Airway epithelial cell (primary cell): ENCODE measurements around the gene PPARD. TPM values are rescaled to one million over a fixed set of nuclear protein-coding genes. Genes with fewer than 3 reads are reported as not detected.

Experiments used
- total RNA-seq: library from RNA; depleted of rRNA; stranded (reverse); fragments of >200 nt; gene quantifications from 2 replicates; pipeline ENCODE4 v1.2.3, GENCODE V29; 2015

Gene PPARD
- total RNA-seq, result 27.0 and 36.7 TPM in 2 replicates

DNA sequence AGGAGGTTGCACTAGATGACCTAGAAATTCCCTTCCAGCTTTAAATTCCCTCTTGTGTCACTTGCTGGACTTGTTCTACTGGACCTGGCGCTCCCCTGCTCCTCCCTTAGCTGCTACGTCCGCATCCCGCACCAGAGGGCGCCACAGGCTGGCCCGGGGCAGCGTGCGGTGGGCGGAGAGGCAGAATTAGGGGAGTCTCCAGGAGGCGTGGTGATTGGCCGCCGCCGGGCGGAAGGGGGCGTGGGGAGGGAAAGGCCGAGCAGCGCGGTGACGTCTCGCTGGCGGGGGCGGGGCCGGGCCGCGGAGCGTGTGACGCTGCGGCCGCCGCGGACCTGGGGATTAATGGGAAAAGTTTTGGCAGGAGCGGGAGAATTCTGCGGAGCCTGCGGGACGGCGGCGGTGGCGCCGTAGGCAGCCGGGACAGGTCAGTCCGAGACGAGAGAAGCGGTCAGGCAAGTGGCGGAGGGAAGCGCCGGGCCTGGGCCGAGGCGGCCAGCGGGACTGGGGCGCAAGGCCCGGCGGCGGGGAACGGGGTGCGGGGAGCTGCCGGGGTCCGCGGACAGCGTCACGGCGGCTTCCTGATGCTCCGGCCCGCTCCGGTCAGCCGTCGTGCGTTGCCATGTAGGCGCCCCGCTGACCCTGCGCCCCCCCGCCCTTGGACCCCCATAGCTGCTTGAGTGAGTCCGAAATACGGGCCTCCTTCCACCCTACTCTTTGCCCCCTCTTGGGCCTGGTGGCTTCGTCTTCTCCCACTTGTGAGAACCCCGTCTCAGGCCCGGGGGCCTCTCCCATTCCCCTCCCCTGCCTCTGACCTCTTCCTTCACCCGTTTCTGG is at the start of gene PPARD:
Gene PPARD, plus strand, starts transcription at position 301 of the 834 bp plus-strand sequence. CDS start 68,530 bp downstream, outside the sequence.

DNA sequence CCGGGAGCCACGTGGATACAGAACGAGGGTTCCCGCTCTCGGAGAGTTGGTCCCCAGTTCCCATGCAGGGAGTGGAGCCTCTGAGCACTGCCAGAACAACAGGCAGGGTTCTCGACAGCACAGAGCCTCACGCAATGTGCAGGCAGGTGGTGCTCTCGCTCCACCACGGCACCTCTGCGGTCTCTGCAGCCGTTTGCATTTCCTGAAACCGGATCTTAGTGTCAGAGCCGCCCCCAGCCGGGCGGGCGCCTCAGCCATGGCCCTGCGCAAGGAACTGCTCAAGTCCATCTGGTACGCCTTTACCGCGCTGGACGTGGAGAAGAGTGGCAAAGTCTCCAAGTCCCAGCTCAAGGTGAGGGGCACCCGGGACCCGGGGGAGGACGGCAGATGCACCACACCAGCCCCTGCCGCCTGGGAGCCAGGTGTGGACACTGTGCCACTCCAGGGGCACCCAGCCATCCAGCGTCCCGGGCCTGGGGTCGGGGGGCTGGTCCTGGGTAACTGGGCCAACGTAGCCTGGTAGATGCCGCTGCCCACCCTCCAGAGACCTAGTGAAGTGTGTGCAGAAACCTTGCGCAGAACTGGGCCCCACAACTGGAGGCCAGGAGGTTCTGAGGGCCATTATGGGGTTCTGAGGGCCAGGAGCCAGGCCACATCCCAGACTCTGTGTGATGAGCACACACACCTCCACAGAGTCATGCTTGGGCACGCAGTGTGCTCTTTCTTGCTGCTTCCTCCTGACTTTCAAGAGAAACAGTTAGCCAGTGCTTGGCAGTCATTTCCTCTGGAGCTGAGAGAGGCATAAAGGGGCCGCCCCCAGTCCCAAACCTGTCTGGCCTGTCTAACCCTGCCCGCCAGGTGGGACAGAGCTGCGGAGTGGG is 44.5 kb upstream of the PPARD start, which contains the start of gene DEF6:
Gene DEF6, plus strand, starts transcription at position 218 of the 881 bp plus-strand sequence. Its CDS starts 39 bp downstream, at position 257.

GRCh38 chr6:35452183-35453090 is 110.1 kb downstream of the PPARD start, which contains the start of gene FANCE:
Gene FANCE (plus strand): TSS chr6:35452338. CDS start chr6:35452546, 208 bp downstream.

DNA sequence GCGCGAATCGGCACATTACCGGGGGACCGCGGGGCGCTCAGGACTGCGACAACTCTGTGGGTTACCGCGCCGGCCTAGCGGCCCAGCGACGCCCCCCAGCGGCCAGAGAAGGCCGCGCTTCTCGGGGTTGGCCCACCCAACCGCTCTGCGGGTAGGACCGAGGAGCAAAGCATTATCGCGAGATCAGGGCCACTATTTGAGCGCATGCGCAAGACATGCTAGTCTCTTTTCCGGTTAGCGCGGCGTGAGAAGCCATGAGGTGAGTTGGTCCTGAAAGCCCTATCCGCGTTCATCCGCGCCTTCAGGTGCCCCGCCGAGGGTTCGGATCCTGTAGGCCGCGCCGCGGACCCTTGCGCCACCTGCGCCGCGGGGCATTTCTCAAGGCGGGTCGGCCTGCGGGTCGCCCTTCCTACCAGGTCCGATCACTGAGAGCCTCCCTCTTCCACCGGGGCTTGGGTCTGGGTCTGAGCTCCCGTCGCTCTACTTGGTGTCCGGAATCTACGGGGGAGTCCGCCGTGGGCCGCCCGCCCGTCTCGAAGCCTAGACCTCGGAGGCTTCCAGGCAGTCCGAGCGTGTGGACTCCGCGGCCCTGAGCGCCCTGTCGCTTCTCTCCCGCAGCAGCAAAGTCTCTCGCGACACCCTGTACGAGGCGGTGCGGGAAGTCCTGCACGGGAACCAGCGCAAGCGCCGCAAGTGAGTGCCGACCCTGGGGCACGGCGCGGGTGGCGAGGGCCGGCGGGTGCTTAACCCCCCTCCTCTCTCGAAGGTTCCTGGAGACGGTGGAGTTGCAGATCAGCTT is 126.0 kb downstream of the PPARD start, which contains the start of gene RPL10A:
Gene RPL10A, plus strand, starts transcription at position 221 of the 799 bp plus-strand sequence. Its CDS starts 34 bp downstream, at position 255.

Other genes with a start within 250 kb of the PPARD start
- not detected in 2 replicates for gene TCP11, start 201.2 kb upstream of the PPARD start, total RNA-seq
- under 0.01 and 0.21 TPM in 2 replicates for gene SCUBE3, start 128.6 kb upstream of the PPARD start, total RNA-seq
- gene ZNF76, start 82.8 kb upstream of the PPARD start, total RNA-seq, result 10.4 and 10.7 TPM in 2 replicates
- gene DEF6, start 44.7 kb upstream of the PPARD start, total RNA-seq, result 37.3 and 40.5 TPM in 2 replicates
- 20.3 and 20.8 TPM in 2 replicates for gene FANCE, start 109.8 kb downstream of the PPARD start, total RNA-seq
- 1,675 and 1,937 TPM in 2 replicates for gene RPL10A, start 125.8 kb downstream of the PPARD start, total RNA-seq
- gene TEAD3, start 154.5 kb downstream of the PPARD start, total RNA-seq, result 13.4 and 22.1 TPM in 2 replicates
- 0.09 TPM in 1 of 2 replicates, not detected in the other for gene TULP1, start 170.3 kb downstream of the PPARD start, total RNA-seq